LNCaP clone FGC (cell line): ENCODE measurements around the gene SOX5.

Experiments used
- DNase-seq: peaks from one replicate; pipeline ENCODE4 v3.0.0-alpha.2; 2011; ENCODE audit warnings: low read depth
- H3K4me3 ChIP-seq: 2 replicates; pipeline ENCODE4 v1.5.1; 2011; ENCODE audit warnings: mild to moderate bottlenecking, low read depth, low read length, control low read depth
- TF ChIP-seq, protein P1 (sequence below): IDR thresholded peaks from 2 replicates; pipeline ENCODE4 v1.5.1; 2012; ENCODE audit warnings: mild to moderate bottlenecking; ENCODE audit not compliant: control insufficient read depth, insufficient read depth; ENCODE audit errors: extremely low read depth

Gene SOX5

DNA sequence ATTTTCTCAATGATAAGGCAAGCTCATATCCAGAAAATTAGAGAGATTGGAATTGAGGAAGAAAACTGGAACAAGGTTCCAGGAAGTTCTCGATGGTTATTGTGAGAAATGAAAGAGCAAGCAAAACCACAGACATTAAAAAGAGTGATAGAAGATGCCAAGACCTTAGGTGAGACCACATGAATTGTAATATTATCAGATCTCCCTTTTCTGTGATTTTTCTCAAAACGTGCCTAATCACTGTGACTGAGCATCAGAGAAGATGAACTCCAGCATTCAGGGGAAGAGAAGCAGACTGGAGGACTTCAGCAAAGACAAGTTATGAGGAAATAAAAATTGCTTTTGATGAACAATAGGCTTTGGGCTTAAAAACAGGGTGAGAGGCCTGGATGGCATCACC is 278.8 kb downstream of the SOX5 start:
- DNase-seq, result no peak
- TF ChIP-seq, protein P1, sequence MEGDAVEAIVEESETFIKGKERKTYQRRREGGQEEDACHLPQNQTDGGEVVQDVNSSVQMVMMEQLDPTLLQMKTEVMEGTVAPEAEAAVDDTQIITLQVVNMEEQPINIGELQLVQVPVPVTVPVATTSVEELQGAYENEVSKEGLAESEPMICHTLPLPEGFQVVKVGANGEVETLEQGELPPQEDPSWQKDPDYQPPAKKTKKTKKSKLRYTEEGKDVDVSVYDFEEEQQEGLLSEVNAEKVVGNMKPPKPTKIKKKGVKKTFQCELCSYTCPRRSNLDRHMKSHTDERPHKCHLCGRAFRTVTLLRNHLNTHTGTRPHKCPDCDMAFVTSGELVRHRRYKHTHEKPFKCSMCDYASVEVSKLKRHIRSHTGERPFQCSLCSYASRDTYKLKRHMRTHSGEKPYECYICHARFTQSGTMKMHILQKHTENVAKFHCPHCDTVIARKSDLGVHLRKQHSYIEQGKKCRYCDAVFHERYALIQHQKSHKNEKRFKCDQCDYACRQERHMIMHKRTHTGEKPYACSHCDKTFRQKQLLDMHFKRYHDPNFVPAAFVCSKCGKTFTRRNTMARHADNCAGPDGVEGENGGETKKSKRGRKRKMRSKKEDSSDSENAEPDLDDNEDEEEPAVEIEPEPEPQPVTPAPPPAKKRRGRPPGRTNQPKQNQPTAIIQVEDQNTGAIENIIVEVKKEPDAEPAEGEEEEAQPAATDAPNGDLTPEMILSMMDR, result no peak
- H3K4me3 ChIP-seq, result no peak overlapping the region

- TF ChIP-seq, protein P1, result no peak
- DNase-seq, result no peak
- no peak overlapping the region for H3K4me3 ChIP-seq
These were observed 279.8 kb downstream of the SOX5 start for GRCh38 chr12:23669691-23670090.

GRCh38 chr12:23666866-23667265 is 282.6 kb downstream of the SOX5 start:
- no peak for DNase-seq
- TF ChIP-seq, protein P1, result no peak
- H3K4me3 ChIP-seq, result no peak overlapping the region

- TF ChIP-seq, protein P1, result no peak
- no peak for DNase-seq
These were observed 286.5 kb downstream of the SOX5 start for GRCh38 chr12:23662966-23663365.

DNA sequence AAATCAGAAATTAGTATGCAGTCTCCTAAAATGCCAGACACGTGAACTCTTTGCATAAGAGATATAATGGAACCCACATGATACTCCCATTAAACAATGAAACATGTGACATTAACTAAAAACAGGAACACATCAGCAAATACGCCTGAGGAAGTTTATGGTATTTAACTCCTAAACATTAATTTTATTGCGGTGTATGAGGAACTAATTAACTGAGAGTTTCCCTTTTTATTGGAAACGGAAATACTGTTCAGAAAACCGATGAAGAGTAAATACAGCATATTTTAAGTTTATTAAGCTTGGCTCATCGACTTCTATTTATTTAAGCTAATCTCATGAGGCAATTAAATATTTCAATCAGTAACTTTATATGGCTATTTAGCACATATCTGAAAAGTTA is 290.3 kb downstream of the SOX5 start:
- TF ChIP-seq, protein P1, result no peak
- DNase-seq, result peak; percentile 23
- no peak overlapping the region for H3K4me3 ChIP-seq

More at GRCh38 chr12:23662966-23663365, 286.5 kb downstream of the SOX5 start:
- H3K4me3 ChIP-seq, result no peak overlapping the region

- no peak for DNase-seq
- TF ChIP-seq, protein P1, result no peak
- H3K4me3 ChIP-seq, result no peak overlapping the region
These were observed 291.9 kb downstream of the SOX5 start for GRCh38 chr12:23657598-23657997.

DNA sequence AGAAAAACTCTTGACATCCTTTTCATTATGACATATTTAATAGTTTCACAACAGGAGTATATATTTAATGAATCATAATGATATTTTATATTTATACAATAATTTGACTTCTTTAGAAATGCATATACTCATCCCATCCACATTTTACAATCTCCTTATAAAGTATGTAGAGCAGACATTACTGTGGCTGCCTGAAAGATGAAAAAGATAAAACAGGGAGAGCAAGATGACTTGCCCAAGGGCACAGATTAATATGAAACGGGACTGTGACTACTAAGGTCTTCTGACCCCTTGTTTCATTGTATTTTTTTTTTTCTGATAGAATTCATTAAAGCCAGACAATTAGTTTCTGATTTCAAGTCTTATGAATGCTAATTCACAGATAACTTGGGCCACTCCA is 293.6 kb downstream of the SOX5 start:
- H3K4me3 ChIP-seq, result no peak overlapping the region
- DNase-seq, result no peak
- TF ChIP-seq, protein P1, result no peak
